ENCODE results near the gene PALM2AKAP2.

Gene PALM2AKAP2

DNA sequence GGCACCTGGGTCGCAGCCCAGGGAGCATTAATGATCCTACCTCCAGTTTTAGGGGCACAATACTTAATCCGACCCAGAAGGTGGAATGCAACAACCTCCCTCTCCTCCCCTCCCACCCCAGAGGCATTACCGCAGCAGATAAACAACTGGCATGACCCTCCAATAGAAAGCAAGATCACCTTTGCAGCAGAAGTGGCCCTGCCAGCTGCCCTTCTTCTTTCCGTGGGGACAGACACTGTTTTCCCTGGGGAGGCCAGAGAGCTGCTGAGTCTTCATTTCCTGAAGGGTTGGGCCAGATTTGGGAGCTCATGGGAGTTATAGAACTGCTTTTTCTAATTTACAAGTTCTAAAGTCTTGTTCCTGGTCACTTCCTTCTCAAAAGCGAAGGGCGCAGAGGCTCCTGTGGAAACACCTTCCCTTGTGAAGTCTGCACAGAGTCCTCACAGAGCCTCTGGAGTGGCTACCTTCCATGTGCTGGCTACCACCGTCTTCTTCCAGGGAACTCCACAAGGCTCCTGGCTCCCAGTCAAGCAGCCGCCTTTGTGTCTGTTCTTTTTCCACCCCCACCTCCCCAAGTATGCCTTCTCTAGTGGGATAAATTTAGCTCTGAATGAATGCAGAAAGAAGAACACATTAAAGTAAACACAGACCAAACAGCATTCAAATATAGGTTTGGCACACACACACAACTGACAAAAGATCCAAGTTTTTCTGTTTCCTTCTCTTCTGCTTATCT, 8.0 kb upstream of the PALM2AKAP2 start:
- in situ Hi-C loops (cut with MboI; ENCODE audit: low sequenced_read_pairs), result no loop called here

DNA sequence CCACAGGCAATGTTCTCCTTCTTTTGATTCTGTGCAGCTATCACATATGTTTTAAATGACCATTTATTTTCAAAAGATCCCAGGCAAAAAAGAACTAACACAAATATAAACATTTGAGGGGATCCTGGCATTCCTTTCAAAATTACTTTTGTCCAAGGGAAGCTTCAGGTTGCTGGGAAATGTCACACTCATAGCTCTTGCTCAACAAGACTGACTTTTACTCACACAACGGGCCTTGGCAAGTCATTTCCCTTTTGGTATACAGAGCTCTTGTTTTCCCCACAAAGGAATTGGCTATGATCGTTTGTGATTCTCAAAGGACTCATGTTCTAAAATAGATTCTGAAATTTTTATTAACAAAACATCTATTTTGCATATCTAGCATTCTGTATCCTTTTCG, 4.5 kb upstream of the PALM2AKAP2 start:
- in situ Hi-C loops (cut with MboI; ENCODE audit: low sequenced_read_pairs), result no loop called here

DNA sequence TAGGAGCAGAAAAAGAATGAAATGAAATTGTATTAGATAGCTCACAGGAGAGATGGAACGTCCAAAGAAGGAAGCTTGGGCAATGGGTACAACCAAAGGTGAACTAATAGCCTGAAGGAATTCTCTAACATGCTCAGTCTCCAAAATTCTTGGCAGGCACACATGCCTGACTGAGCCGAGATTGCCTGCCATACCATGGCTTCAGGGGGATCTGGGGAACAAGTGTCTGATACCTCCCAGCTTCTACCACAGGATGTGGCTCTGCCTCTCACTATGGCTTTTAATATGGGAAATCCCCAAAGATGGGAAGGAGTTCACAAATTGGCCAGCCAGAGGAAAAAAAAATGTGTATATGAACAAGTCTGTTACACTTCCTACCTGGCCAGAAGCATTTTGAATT, 3.6 kb upstream of the PALM2AKAP2 start:
- in situ Hi-C loops (cut with MboI; ENCODE audit: low sequenced_read_pairs), result no loop called here

DNA sequence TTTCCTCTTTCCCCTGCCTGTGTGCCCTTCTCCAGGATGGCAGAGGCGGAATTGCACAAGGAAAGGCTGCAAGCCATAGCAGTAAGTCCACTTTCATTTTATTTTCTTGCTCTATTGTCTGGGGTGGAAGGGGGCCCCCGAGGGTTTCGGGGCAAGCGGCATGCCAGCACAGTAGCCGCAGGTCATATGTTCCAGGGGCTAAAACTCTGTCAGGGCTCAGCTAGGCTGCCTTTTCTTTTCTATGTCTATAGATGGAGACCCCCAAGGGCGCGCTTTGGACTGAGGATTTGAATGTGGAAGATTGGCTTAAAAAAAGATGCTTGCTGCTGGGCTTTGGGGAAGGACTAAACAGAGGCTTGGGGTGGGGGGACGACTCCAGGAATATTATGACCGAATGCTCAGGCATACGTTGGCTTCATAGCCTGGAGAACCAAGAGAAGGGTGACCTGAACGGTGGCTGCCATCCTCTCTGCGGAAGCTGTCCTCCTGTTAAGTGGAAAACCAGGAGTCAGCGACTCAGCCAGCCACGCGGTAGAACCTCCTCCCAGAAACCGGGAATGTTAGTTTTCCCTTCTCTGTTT, 545 bp downstream of the PALM2AKAP2 start:
- in situ Hi-C loops (cut with MboI; ENCODE audit: low sequenced_read_pairs), result no loop called here

DNA sequence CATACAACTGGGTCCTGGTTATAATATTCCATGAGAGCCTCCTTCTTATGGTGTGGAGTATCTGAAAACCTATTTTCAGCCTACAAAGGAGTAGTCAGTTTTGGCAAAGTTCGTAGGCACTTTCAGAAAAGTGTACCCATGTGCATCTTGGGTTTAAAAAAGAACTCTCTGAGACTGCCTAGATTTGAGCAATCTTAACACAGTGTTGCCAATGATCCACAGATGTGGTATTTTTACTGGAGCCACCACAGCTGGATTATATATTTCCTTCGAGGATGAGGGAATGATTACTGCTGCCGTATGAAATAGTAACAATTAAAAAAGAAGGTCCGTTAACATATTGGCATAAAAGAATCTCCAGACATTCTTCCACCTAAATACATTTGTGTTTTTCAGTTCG, 1.1 kb downstream of the PALM2AKAP2 start:
- in situ Hi-C loops (cut with MboI; ENCODE audit: low sequenced_read_pairs), result no loop called here

DNA sequence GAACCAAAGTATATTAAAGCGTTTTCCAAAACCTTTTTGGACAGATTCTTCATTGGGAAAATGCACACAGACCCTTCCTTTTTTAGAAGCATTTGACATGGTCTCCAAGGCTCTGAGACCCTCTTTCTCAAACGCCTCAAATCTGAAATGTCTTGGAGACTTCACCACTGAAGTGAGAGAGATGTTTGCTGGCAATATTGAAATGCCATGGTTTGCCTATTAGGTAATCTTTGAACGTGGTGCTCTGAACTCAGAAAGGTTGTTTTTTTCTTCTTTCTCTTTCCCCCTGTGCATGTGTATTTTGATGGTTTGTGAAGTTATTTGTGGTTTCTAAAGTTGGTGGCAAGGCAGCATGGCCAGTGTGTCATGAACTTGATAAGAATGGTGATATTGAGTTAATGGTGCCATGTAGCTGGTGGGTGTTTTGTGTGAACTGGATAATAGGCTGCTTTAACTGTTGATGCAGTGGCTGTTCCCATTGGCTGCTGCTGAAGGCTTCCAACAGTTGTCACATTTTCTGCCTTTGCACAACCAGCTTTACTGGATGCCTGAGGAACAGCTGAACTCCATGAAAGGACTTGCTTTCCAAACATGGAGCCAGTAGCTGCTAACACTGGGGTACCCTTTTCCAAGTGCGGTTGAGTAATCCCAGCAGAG, 1.7 kb downstream of the PALM2AKAP2 start:
- in situ Hi-C loops (cut with MboI; ENCODE audit: low sequenced_read_pairs), result no loop called here

DNA sequence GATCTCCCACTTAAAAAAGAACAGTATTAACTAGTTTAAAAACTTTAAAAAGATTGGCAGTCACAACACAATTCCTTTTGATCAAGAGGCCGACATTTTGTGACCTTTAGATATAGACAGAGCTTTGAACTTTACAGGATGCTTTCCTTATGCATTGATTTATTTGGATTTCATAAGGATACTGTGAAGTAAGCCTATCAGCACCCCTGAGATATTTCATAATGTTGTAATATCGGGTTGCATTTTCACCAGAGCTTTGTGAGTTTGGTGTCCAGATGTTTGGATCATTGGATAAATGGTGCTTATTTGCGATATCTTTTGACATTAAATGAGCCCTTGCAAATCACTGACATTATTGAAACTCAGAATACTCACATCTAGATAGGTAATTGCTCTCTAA, 7.7 kb downstream of the PALM2AKAP2 start:
- in situ Hi-C loops (cut with MboI; ENCODE audit: low sequenced_read_pairs), result no loop called here

DNA sequence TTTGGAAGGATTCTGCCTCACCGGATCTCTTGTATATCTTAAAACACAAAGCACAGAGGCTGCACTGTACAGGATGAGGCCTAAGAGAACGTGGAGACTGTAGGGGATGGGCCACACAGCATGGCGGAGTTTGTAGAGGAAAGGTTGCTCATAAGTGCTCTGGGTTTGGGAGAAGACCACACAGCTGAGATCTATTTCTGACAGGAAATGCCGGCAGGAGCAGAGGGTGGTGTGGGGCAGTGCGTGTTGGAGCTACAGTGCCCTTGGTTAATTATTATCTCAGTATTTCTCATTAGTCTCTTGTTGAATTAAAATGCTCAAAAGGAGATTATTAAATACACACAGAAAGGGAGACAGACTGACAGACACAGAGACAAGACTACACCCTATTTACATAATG, 9.6 kb downstream of the PALM2AKAP2 start:
- in situ Hi-C loops (cut with MboI; ENCODE audit: low sequenced_read_pairs), result no loop called here

DNA sequence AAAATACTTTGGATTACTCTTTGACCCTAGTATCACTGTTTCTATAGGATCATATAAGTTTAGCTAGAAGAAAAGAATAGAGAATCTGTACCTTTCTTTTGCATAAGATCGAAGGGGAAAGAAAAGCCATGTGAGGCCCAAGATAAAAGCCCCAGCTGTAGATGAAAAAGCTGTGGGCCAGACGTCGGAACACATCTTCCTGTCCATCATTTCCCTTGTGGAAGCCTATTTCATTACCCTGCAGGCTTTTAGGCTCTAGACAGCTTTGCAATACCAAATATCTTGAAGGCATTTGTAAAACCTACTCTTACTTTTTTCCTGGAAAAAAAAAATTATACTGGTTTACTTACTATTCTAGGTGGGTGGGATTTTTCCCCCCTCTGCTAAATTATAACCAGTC, 10.0 kb downstream of the PALM2AKAP2 start:
- in situ Hi-C loops (cut with MboI; ENCODE audit: low sequenced_read_pairs), result no loop called here

DNA sequence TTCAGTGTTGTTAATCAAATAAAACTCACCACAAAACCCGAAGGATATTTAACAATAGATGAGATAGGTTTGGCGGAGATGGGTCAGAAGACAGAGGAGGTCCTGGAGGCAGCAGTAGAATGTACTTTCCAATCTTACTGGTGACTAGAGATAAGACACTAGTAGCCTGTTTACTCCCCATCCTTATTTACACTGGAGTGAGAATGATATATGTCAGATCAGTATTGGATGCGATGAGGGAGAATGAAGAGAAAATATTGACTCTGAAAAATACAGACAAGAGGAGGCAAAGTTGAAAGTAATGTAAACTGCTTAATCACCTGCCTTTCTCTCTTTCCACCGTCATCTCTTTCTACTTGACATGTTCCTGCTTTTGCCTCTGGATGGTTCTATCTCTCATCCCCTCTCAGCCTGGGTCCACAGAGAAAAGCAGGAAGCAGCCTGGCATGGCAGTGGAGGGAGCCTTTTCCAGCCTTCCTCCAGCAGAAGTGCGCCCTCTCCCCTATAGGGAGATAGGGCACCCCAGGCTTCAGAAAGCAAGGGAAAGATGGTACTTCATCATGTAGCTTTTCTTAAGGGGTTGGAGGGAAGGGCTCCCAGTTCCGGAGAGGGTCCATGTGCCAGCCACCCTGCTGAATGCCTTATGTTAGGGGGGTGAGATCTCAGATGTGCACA, 11.1 kb downstream of the PALM2AKAP2 start:
- in situ Hi-C loops (cut with MboI; ENCODE audit: low sequenced_read_pairs), result no loop called here

DNA sequence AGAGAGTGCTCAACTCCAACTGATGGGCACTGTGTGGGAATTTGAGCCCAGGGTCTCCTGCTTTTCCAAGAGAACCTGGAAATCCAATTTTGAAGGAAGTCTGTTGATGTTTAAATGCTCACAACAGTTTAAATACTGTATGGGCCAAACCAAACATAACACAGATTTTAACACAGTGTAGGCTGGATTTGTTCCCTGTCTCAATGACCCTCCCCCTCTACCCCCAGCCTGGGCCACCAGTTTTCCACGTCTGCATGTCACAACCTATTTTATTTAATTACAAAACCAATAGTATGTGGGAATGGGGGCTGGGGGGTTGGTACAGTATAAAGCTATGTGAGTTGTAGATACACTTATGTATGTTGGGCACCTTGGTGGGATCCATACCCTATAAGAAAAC, 11.7 kb downstream of the PALM2AKAP2 start:
- in situ Hi-C loops (cut with MboI; ENCODE audit: low sequenced_read_pairs), result no loop called here

DNA sequence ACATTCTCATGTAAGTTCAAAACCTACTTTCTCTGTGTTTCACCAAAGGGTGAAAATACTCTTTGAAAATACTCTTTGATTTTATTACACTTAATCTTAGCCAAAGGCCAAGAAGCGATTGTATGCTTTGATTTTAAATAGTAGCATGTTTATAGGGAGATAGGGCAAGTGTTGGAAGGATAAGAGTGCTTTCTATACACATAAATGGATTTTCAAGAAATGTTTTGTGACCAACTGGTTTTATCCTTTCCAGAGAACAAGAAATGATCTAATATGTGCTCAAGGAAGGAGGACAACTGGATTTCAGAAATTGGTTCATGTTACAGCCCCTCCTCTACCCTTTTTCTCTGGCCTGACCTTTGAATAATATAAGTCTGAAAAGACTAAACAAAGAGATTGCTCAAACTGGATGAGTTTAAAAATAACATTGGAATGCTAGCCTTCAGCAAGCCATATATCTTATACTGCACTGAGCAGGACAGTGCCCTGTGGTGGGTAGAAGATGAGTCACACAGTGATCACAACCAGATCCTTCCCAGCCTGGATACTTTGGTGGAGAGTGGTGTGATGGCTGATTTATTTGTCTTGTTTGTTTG, 13.1 kb downstream of the PALM2AKAP2 start:
- in situ Hi-C loops (cut with MboI; ENCODE audit: low sequenced_read_pairs), result no loop called here

DNA sequence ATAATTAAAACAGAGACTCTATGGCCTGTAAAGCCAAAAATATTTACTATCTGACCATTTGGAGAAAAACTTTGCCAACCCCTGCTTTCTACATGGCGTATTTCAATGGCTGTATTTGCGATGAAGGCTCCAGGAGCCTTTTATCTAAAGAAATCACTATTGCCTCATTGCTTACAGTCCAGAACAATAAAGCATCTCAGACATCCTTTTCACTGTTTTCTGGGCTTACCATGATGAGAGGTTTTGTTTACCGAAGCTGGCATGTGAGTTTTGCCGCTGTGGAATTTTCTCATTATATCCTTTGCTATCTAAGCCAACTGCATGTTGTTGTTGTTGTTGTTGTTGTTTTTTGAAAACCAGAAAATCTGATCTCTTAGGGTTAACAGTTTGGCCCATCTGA, 13.9 kb downstream of the PALM2AKAP2 start:
- in situ Hi-C loops (cut with MboI; ENCODE audit: low sequenced_read_pairs), result no loop called here

DNA sequence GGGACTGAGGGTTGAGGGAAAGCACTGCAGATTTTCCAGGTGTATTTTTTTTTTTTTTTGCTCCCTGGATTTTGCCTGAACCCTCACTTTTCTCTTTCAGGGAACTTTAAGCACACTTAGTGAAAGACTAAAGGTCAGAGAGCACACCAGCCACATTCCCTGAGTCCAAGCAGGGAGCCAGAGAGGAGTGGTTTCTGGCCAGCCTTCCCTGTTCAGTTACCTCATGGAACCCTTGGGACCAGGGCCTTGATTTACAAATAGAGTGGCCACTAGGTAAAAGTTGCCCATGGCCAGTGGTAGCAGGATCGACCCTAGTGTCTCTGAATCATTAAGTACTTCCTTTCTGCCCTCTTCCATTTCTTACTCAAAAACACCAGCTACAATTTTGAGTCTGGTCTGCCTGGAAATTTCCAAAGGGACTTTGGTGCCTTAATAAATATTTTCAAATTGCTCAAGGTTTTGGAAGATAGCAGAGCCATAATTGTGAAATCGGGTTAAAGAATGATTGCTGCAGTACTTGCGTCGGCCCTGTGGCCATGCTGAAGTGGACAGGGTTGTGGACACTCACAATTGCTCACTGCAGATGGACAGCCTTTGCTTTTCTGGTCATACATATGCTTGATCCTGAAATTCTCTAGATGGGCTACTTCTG, 14.5 kb downstream of the PALM2AKAP2 start:
- in situ Hi-C loops (cut with MboI; ENCODE audit: low sequenced_read_pairs), result no loop called here

DNA sequence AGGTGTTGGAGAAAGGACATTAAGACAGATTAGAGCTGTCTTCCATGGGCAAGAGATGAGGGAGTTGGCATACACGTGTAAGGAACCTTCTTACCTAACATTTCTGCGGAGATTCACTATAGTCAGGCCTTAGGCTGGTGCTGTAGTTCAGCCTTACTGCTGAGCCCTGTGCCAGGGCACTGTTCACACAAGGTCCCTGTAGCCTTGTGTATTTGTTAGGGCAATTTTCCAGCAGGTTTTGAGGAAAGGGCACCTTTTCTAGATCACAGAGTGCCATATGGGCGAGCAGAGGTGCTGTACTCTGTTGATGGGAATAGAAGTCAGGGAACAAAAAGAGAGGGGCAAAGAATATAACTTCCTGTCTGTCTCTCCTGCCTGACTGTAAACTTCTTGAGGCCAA, 15.6 kb downstream of the PALM2AKAP2 start:
- in situ Hi-C loops (cut with MboI; ENCODE audit: low sequenced_read_pairs), result no loop called here

DNA sequence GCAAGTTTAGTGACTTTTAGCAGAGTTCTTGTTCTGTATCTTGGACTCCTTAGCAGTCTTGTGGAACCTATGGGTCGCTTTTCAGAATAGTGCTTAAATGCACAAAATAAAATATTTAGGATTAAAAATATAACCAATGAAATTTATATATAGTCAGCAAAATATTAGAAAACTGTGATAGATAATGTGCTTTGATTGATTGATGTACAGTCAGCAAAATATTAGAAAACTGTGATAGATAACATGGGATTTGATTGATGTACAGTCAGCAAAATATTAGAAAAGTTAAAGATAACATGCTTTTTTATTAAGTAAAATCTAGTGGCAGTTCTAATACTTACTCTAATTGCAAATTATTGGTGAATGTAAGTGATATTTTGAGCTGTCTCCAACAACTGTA, 16.1 kb downstream of the PALM2AKAP2 start:
- in situ Hi-C loops (cut with MboI; ENCODE audit: low sequenced_read_pairs), result no loop called here

DNA sequence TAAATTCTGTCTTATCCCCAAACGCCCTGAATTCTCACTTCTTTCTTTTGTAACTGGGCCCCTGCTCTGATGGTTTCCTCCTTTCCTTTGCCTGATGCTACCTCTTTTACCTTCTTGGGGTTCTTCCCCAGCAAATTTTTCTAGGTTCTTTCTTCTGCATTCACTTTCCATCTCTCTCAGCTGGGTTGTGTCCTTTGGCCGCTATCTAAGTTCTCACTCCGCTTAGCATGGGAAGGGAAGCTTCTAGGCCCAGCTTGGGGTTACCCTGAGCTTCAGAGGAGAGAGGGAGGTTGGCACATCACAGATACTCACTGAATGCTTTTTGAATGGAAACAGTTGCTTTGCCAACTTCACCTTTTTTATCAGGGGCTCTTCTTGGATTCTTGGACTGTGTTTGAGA, 17.0 kb downstream of the PALM2AKAP2 start:
- in situ Hi-C loops (cut with MboI; ENCODE audit: low sequenced_read_pairs), result no loop called here

DNA sequence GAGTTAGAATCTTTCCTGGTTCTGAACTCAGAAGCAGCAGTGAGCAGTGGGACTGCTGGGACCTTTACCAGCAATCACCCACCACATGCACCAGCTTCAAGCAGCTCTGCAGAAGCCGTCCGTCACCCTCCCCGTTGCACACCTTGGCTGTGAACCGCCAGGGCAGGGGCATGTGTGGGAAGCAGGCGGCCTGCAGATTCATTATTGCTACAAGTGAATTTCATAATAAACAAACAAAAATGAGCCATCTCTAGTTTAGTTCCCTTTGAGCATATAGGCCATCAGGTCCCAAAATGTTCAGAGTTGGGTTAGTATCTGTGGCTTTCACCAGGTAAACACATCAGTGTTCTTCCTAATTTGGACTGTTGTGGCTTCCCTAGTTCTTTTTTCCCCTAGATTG, 17.5 kb downstream of the PALM2AKAP2 start:
- in situ Hi-C loops (cut with MboI; ENCODE audit: low sequenced_read_pairs), result no loop called here

DNA sequence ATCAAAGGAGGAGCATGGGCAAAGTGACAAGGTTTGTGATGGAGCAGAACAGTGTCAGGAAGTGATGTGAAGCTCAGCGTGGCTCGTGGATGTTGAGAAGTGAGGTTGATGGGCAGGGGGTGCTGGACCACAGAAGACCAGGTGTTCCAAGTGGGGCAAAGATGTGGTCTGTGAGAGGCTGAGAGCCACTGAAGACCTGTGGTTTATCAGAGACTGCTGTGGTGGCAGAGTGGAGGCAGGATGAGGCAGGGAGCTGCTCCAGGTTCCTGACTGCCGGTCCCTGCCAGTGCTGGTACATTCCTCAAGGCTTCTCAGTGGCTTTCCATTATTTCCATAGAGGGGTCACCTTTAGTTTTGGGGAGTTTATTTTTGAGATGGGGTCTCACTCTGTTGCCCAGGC, 19.1 kb downstream of the PALM2AKAP2 start:
- in situ Hi-C loops (cut with MboI; ENCODE audit: low sequenced_read_pairs), result no loop called here

DNA sequence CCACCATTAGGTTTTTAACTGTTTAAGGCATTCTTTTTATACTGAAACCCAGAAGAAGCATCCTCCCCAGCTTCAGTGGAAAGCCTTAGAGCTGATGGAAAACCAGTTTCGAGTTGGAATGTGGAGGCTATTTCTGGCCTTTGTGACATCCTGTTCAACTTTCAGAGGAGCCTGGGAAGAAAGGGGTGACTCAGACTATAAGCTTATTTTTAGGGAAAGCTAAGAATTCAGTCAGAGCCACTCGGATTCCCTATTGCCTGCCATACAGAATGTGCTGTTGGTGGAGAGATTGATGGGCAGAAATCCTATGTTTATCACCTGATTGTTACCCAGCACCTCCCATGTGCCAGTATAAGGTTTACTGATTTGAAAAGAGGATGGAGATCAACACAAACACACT, 19.8 kb downstream of the PALM2AKAP2 start:
- in situ Hi-C loops (cut with MboI; ENCODE audit: low sequenced_read_pairs), result no loop called here

DNA sequence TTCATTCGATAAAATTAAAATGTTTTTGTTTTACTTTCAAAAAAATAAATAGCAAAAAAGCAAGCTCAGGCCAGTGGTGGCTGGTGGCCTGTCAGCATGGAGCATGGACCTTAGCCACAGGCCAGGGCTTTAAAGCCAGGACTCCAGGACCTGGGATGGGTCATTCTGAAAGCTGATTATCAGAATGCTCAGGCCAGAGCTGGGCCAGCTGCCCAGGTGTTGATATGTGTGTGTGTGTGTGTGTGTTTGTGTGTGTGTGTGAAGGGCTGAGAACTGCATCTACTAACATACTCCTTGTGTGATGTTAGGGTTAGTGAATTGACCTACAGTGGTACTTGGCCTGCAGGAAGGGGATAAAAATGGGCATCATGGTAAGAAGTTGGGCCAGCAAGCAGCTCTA, 21.5 kb downstream of the PALM2AKAP2 start:
- in situ Hi-C loops (cut with MboI; ENCODE audit: low sequenced_read_pairs), result no loop called here

Measured in HL-60/S4 (cell line).